Glomerular visceral epithelial cell (primary cell): Measurements from ENCODE around the gene TMEM147.

Experiments used
- DNase-seq: peaks from one replicate; pipeline ENCODE4 v3.0.0-alpha.2; 2016; ENCODE audit errors: extremely low spot score

The TMEM147 gene, protein sequence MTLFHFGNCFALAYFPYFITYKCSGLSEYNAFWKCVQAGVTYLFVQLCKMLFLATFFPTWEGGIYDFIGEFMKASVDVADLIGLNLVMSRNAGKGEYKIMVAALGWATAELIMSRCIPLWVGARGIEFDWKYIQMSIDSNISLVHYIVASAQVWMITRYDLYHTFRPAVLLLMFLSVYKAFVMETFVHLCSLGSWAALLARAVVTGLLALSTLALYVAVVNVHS

DNA sequence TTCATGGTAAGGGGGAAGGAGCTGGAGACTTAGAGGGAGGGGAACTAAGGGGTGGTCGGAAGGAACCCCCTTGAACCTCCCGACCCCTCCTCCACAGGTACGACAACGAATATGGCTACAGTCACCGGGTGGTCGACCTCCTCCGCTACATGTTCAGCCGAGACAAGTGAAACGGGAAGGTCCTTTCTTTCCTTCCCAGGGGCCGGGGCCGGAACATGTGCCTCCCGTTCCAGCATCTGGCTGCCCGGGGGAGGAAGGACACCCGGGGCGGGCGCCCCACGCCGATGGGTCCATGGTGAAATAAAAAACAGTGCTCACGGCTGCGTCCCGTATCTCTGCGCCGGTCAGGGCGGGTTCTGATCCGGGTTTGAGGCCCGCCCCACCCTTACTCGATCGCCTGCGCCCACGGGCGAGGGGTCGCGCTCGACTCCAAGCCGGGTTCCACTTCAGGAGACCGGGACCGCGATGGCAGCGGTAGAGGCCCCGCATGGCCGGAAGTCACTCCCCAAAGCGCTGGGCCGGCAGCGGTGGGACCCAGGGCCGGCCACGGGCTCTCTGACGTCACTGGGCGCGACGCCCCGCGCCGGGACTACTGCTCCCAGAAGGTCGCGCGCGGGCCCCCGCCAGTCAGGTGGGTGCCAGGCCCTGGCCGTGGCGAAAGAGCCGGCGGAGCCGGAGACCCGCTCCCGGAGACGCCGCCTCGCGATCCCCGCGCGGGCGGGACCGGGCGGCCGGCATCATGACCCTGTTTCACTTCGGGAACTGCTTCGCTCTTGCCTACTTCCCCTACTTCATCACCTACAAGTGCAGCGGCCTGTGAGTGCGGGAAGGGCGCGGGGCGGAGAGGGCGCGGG, at the start of gene TMEM147:
TSS of gene TMEM147 (plus strand) at position 626 of the 854 bp plus-strand sequence. CDS start at position 740, 114 bp downstream.
- peak; percentile 85 for DNase-seq

DNA sequence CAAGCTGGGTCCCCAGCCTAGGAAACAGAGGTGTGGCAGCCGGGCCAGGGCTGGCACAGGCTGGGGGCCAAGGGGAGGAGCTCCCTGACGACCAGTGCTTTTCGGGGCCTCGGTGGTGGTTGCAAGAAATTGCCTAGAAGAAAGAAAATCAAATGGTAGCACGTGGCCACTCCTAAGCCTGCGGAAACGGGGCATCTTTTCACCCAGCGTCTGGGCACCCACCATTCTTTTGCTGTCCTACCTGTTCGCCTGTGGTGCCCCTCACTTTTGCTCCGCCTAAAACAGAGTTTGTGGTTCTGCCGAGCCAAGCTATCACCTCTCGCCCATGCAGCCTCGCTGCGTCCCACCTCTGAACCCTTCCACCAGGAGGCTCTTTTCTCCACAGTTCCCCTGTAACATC, 48.0 kb upstream of the TMEM147 start:
- no peak for DNase-seq

DNA sequence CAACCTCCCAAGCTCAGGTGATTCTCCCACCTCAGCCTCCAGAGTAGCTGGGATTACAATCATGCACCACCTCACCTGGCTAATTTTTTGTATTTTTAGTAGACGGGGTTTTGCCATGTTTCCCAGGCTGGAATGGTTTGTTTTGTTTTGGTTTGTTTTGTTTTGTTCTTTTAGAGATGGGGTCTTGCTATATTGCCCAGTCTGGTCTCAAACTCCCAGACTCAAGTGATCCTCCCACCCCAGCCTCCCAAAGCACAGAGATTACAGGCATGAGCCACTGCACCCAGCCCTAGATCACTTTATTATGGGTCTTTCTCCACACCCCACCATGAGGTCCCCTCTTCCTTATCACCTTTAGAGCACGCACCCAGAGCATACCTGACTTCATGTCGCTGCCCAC, 47.2 kb upstream of the TMEM147 start:
- no peak for DNase-seq

DNA sequence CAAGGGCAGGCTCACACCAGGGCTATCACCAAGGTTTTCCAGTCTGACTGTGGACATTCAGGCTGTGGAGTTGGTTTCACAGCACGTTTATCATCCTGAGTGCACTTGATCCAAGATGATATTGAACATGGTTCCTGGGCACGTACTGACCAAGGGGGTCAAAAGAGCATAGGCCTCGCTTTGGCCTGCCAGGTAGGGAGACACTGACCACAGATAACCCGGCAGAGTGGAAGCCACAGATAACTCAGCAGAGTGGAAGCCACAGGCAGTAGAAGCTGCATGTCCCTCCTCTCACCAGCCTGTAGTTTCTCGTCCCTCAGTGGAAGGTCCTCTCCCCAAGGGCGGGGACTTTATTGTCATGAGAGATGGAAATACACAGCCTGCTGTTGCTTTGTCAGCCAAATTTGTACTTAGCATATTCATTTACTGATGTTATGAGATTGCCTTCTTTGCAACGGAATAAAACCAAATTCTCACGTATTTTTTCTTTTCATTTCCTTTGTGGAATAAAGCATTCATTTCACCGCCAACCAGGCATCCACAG, 46.4 kb upstream of the TMEM147 start:
- DNase-seq: no peak

DNA sequence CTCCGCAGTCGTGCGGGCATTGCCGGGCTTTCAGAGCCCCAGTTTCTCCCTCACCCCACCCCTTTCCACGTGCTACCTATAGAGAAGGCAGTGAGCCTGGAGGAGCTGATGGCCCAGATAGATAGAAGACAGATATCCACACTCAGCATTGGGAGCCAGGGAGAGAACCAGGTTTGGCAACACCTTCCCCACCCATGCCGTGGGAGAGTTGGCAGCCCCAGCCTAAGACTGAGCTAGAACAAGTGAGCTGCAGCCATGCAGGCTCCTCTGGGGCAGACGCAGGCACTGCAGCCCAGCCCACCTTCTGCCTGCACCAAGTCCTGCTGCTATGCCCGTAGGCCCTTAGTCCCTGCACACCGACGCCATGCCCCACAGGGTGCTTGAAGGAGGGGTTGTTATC, 44.8 kb upstream of the TMEM147 start:
- no peak for DNase-seq

DNA sequence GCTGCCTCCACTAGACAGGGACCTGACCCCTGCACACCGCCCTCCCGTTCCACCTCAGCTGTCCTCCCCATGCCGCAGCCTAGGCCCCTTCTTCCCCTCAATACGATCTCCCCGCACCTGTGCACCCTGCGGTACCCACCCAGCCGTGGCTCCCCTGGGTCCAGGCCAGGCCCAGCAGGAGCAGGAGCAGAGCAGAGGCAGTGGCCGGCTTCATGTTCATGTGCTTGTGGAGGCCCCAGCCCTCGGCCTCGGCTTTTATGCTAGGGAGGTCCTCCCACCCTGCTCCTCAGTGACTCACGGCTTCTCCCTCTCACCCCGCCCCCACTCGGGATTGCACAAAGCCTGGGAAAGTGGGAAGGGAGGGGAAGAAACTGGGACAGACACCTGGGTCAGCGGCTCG, 43.7 kb upstream of the TMEM147 start:
- no peak for DNase-seq

DNA sequence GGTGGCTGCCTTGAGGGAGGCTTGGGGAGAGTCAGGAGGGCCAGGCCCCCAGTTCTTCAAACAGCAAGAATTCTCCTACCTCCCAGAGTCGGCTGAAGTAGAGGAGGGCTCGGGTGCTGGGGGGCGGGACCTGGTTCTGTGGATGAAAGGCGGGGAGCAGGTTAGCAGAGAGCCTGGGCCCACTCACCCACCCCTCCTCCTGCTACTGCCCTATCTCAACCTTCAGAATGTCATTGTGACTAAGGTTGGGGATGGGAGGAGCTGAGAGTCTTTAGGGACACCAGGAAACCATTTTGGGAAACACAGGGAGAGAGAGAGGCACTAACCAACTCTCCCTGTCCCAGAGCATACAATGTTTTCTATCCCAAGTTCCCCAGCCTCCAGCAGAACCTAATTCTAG, 42.7 kb upstream of the TMEM147 start:
- no peak for DNase-seq

DNA sequence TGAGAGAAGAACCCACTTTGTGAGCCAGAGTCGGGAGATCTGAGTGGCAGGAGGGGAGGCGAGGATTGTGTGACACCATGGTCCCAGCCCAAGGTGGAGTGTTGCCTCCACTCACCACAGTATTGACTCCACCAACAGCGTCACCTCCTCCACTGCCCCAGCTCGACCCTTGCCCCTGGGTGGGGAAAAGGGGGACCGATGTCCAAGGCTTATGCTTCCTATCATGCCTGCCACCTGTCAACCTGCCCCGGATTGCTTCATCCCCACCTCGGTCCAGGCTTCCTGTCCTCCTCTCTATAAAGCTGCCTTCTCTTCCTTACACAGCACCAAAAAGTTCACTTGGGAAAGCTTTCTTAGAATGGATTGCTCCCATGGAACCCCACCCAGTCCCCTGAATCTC, 39.4 kb upstream of the TMEM147 start:
- no peak for DNase-seq

DNA sequence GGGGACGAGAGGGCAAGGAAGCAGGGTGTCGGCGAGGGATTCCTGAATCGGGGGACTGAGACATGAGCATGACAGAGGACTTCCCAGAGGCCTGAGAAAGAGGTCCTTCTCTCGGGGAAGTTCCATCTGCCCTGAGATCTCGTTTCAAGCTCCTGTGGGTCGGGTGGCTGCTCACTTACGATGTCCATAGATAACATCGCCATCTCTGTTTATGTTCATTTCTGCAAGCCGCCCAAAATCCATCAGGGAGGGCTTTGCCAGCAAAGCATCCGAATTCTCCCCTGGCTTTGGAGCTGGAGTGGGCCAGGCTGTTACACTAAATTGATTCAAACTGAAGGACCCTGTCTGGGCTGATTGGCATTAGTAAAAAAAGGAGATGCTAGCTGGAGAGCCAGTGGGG, 37.9 kb upstream of the TMEM147 start:
- no peak for DNase-seq

DNA sequence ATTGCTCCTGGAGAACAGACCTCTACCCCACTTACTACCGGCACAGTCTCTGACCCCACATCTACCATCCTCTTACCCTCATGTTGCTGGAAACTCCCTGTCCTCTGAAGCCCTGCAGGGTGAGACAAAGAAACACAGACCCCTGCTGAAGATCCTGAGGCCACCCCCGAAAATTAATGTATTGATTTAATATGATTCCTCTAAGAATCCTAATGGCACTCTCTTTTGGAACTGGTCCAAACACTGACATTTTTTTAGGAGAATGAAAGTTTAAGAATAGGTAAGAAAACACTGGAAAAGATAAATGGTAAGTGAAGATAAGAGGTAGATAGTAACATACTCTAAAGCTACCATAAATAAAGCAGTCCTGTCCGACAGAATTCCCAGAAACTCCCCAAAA, 37.3 kb upstream of the TMEM147 start:
- DNase-seq: no peak

DNA sequence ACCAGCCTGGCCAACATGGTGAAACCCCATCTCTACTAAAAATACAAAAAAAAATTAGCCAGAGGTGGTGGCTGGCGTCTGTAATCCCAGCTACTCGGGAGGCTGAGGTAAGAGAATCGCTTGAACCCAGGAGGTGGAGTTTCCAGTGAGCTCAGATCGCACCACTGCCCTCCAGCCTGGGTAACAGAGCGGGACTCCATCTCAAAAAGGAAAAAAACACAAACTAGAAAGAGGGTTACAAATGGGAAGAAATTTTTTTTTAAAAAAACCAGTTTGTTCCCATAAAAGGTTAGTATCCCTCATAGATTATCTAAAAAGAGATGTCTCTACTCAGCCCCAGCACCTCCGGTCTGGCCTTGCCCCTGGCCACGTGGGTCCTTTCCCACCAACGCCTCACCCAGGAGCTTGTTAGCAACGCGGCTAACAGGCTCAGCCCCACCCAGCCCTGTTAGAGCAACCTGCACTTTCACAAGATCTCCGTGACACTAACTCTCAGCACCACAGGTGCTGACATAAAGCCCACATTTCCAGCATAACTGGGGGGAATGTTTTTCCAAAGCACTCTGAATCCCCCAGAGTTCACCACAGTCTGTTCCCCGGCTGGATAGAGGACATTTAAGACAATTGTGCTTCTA, 36.3 kb upstream of the TMEM147 start:
- DNase-seq: peak; percentile 57

DNA sequence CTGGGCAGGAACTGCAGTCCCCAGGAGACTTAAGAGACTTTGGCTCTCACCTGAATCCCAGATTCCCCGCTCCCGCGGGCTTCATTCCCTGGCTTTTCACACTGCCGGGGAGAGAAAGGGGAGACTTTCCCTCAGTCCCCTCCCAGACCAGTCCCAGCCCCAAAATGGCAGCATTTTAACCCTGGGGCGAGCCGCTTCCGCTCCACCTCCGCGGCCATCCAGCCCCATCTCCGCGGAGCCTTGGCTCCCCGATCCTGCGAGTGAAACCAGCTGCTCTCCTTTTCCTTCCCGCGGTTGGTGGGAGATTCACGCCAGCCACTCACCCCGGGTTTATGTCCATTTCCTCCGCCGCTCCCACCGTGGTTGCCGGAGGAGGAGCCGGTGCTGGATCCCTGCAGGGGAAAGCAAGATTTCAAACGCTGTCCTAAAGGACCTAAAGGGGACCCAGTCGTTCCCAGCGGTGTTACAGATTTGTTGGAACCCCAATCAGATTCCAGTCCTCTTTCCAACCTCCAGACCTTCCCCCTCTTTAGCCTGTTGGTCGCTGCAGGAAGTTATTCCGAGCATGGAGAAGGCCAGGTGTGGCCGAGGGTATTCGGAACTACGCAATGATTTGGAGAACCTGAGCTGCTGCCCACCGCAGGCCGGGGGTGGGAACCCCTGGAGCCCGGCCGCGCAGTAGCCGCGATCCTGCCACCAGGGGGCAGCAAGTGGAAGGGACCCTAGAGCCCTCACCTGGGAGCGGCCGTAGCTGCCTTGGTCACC, 35.4 kb upstream of the TMEM147 start:
- peak; percentile 86 for DNase-seq

DNA sequence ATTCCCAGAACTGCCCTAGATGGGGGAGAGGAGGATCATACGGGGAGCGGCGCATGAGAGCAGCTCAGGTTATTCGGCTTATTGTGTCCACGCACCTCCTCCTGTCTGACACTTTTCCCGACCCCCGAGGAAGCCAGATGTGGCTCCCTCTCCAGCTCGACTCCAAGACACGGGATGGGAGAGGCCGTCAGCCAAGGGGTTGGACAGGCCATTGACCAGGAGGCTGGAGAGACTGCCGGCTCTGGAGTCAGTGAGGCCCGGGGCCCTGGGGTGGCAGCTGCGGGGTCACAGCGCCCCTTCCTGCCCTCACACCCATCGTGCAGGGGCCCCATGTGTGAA, 34.8 kb upstream of the TMEM147 start:
- no peak for DNase-seq

DNA sequence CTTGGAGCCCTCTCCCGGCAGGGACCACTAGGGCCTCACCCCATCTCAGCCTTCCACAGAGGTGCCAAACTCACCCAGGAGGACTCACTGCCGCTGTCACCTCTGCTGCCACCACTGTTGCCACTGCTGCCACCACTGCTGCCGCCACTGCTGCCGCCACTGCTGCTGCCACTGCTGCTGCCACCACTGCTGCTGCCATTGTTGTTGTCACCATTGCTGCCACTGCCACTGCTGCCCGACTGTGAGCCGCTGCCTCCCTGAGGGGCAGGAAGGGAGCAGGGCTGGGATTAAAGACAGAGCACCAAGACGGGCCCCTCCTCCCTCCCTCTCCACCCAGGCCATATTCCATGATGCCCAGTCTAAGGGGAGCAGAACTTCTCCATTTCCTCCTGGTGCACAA, 34.1 kb upstream of the TMEM147 start:
- DNase-seq: no peak

DNA sequence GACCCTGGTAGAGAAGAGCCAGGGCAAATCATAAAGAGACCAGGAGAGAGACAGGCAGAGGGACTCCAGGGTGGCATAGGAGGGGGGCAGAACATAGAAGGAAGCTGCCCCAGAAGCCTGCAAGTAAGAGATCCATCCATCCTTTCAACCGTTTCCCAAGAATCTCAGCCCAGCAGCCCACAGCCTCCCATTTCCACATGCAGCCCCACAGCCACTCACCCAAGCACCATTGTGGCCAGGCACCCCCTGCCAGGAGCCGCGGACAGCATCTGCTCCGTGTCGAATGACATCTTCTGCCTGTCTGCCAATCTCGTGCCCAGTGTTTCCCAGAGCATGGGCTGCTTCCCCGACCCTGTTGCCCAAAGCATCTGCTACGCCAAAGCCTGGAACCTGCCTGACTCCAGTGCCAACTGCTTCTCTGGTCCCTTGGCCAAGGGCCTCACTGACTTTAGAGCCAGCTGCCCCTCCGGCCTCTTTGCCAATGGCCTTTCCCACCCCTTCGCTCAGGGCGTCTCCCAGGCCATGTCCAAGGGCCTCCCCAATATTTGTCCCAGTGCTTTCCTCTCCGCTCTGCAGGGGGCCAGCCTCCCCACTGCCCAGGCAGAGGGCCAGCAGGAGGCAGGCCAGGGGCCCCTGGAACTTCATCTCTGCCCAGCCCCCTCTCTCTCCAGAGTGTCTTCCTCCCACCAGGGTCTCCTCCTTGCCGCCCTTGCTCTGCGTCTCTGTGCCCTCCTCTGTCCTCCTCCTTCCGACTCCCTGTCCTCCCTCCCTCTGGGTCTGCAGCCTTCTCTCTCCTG, 32.4 kb upstream of the TMEM147 start:
- DNase-seq: no peak

DNA sequence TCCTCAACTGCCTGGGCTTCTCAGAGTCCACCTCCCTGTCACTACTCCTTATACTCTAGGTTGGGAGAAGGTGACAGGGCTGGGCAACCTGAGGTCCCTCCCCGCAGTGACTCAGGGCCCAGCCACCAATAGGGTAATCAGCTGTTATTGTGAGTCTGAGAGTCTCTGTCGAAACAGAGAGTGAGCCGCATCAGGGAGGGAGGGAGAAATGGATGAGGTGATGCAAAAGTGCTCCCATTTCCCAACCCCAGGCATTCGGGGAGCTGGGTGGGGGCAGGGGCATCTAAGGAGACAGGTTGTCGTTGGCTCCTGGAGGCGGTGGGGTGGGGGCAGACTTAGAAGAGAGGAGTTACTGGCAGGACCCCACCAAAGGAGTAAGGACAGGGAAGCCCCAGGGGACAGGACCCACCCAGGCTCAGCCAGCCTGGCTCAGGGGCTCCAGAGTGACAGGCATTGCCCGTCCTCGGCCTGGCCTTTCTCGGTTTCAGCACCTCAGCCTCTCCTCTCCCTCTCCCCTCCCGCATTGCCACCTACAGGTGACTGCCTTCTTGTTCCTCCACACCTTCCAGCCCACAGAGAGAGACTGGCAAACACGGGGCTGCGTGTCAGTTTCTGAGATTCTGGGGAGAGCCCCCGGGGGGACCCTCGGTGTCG, 31.7 kb upstream of the TMEM147 start, which contains the start of gene DMKN:
TSS of gene DMKN (minus strand) at position 22 of the 654 bp plus-strand sequence. CDS start 174 bp downstream, outside the sequence.
- DNase-seq: no peak

DNA sequence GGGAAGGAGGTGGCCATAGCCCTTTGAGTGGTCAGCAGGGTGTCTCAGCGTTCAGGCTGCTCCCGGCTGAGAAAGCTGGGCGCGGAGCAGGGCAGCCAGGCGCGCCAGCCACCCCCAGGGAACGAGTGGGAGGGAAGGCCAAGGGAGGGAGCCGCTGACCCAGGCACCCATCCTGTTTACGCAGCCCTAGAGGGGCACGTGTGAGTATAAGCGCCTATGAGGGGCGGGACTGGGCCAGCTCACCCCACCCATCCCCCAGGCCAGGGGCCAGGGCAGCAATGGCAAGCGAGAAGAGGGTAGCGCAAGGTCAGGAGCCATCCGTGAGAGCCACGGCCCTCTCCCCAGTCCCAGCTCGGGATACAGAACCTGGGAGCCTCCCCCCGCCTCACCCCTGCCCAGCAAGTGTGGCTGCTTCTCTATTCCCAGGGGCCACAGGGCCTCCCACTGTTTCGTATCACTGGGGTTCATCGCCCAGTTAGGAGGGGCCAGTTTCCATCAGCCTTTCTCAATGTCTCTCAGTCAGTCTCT, 31.1 kb upstream of the TMEM147 start:
- no peak for DNase-seq

DNA sequence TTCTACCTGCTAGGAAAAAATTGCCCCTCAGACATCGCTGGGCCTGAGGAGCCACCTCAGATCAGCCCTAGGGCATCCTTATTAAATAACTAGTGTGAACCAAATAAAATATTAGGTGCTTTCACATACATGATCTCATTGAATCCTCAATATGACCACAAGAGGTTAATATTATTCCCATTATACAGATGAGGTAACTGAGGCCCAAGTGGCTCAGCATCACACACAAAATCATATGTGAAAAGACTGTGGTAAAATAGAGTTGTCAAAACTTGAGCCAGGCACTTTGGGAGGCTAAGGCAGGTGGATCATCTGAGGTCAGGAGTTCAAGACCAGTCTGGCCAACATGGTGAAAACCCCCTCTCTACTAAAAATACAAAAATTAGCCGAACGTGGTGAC, 29.1 kb upstream of the TMEM147 start:
- no peak for DNase-seq

DNA sequence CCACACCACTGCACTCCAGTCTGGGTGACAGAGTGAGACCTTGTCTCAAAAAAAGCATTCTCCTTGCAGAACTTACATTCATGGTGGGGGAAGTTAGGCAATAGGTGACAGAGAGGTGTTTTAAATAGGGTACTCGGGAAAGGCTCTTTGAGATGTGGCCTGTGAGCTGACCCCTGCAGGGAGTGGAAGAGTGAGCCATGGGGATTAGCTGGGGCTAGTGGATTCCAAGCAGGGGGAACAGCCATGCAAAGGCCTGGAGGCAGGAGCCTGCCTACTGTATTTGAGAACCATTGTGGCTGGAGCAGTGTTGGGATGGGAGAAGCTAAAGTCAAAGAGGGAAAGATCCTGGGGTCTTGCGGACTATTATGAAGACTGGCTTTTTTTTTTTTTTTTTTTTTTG, 28.1 kb upstream of the TMEM147 start:
- no peak for DNase-seq

DNA sequence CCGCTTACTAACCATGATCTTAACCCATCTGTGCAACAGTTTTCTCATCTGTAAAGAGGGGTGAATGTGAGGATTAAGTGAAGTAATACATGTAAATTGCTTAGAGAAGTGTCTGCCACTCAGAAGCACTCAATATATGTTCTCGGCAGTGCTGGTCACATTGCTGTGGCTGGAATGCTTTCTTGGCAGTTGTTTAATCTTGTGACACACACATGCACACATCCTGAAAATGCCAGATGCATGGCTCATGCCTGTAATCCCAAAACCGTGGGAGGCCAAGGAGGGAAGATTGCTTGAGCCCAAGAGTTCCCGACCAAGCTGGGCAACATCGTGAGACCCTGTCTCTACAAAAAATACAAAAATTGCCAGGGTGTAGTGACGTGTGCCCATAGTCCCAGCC, 27.1 kb upstream of the TMEM147 start:
- DNase-seq: peak; percentile 73
